Measurements from ENCODE around the gene ABCF1.
"Not testable (repeated sequence)": the region's sequence is repeated elsewhere in the genome, so short reads cannot be mapped to it uniquely, and the experiment has no call there.

DNA sequence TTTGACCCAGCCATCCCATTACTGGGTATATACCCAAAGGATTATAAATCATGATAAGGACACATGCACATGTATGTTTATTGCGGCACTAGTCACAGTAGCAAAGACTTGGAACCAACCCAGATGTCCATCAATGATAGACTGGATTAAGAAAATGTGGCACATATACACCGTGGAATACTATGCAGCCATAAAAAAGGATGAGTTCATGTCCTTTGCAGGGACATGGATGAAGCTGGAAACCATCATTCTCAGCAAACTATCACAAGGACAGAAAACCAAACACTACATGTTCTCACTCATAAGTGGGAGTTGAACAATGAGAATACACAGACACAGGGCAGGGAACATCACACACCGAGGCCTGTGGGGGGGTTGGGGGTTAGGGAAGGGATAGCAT, 44.8 kb upstream of the ABCF1 start:
- not testable (repeated sequence) for TF ChIP-seq FOXK2 (IDR thresholded peaks at IDR 0.05); SP1 (IDR thresholded peaks at IDR 0.05); BHLHE40 (IDR thresholded peaks at IDR 0.05; ENCODE audit: borderline replicate concordance); SUZ12 (IDR thresholded peaks at IDR 0.05); NFRKB (IDR thresholded peaks at IDR 0.05); ARNT (IDR thresholded peaks at IDR 0.05)
